Stromal cell of bone marrow (primary cell): ENCODE measurements around the gene NFKBIZ.
"Not testable (repeated sequence)": the region's sequence is repeated elsewhere in the genome, so short reads cannot be mapped to it uniquely, and the experiment has no call there.

Source experiments
- DNase-seq: peaks from one replicate; pipeline ENCODE4 v3.0.0-alpha.2; 2012; ENCODE audit warnings: low read depth

The NFKBIZ gene

GRCh38 chr3:101851072-101851770 lies 1.9 kb downstream of the NFKBIZ start:
- DNase-seq = no peak

- no peak for DNase-seq
Observed at GRCh38 chr3:101851850-101852714, 2.8 kb downstream of the NFKBIZ start.

DNA sequence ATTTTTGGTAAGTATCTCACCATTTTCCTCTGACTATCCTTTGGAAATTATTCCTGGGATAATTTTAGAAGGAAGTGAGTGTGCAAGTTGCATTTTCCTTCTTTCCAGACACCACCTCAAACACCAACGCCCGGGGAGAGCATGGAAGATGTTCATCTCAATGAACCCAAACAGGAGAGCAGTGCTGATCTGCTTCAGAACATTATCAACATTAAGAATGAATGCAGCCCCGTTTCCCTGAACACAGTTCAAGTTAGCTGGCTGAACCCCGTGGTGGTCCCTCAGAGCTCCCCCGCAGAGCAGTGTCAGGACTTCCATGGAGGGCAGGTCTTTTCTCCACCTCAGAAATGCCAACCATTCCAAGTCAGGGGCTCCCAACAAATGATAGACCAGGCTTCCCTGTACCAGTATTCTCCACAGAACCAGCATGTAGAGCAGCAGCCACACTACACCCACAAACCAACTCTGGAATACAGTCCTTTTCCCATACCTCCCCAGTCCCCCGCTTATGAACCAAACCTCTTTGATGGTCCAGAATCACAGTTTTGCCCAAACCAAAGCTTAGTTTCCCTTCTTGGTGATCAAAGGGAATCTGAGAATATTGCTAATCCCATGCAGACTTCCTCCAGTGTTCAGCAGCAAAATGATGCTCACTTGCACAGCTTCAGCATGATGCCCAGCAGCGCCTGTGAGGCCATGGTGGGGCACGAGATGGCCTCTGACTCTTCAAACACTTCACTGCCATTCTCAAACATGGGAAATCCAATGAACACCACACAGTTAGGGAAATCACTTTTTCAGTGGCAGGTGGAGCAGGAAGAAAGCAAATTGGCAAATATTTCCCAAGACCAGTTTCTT lies 3.9 kb downstream of the NFKBIZ start:
- DNase-seq = no peak

DNA sequence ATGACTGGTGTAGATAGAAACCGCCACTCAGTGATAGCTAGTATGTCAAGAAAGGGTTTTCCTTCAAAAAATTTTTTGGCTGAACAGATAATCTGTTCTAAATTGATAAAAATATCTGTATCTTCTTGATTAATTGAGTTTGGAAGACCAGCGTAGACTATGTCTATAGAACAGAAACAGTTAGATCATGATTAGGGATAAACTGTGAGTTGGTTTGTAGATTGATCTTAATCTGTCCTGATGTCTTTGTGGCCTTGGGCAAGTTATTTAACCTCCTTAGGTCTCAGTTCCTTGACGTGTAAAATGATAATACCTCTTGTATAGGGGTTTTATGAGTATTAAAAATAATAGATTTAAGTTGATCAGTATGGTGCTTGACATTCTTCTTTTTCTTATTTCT lies 4.7 kb downstream of the NFKBIZ start:
- no peak for DNase-seq

DNA sequence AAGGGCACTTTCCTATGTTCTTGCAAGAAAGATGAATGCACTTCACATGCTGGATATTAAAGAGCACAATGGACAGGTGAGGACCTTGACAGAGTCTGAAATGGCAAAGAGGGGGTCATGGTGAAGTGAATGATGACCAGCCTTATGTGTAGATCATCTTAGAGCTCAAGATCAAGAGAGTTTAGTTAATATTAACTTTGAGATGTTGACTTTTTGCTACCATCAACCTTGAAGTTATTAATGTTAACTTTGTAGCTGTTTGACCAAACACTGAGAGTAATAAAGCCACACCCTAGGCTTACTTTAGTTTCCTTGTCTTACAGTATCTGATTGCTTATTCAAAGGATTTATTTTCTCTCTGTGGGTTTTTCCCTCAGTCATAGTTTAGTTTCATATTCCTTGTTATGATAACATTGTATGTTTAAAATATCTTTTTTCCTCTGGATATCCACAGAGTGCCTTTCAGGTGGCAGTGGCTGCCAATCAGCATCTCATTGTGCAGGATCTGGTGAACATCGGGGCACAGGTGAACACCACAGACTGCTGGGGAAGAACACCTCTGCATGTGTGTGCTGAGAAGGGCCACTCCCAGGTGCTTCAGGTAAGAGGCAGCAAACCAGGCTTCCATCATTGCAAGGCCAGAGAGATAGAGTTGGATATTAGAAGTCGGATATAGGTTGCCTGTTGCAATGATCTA lies 5.4 kb downstream of the NFKBIZ start:
- no peak for DNase-seq

- no peak for DNase-seq
Observed at GRCh38 chr3:101857301-101857741, 8.0 kb downstream of the NFKBIZ start.

GRCh38 chr3:101858464-101859030 lies 9.2 kb downstream of the NFKBIZ start:
- DNase-seq = no peak

GRCh38 chr3:101859882-101860448 lies 10.7 kb downstream of the NFKBIZ start:
- DNase-seq = no peak

GRCh38 chr3:101861212-101861788 lies 12.0 kb downstream of the NFKBIZ start:
- no peak for DNase-seq

DNA sequence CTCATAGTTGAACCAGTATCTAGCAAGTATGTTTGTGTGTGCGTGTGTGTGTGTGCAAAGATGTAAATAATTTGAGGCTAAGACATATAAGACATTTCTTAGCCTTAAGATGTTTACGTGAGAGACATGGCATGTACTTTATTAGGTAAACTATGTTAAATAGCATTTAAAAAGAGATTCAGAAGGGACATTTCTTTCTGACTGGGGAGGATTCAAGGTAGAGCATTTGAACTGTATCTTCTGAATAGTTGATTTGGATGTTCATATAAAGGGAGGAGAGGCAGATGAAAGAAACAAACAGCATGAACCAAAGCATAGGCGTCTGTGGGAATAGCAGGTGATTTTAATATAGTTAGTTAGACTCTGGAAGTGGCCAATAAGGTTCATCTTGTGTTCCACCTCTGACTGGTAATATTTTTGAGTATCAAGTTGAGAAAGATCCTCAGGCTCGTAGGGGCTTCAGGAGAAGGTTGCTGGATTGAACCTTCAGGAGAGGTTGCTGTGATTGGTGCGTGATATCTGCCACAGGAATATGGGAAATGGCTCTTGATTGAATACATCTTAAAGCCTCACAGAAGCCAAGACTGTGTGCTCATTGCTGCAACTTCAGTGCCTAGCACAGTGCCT lies 12.6 kb downstream of the NFKBIZ start:
- DNase-seq = no peak

GRCh38 chr3:101862416-101863165 lies 13.3 kb downstream of the NFKBIZ start:
- DNase-seq = no peak

DNA sequence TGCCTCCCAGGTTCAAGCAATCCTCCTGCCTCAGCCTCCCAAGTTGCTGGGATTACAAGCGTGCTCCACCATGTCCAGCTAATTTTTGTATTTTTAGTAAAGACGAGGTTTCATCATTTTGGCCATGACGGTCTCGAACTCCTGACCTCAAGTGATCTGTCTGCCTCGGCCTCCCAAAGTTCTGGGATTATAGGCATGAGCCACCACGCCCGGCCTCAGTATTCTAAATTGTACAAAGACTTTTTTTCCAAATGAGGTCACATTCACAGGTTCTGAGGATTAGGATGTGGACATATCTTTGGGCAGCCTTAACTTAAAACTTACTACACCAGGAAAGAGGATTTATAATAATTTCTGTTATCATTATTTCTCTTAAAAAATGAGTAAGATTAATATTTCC lies 15.6 kb downstream of the NFKBIZ start:
- DNase-seq = not testable (repeated sequence)

GRCh38 chr3:101865751-101866509 lies 16.6 kb downstream of the NFKBIZ start:
- no peak for DNase-seq

DNA sequence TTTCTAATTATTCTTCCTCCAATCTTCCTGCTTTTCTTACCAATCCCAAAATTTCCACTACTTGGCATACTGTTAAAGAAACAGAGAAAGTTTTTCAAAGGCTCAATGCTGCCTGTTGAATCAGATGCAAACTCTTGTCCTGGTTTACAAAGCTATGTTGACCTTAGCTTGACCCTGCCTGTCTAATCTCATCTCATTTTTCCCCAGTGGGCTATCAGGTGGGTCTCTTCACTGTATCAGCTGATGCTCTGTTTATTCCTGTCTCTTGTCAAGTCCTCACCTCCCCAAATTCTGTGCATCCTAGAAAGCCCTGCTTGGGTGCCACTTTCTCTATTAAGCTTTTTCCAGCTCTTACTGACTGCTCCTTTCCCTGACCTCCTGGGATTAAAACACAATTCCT lies 18.2 kb downstream of the NFKBIZ start:
- no peak for DNase-seq

- DNase-seq = no peak
Observed at GRCh38 chr3:101867996-101868395, 18.7 kb downstream of the NFKBIZ start.

DNA sequence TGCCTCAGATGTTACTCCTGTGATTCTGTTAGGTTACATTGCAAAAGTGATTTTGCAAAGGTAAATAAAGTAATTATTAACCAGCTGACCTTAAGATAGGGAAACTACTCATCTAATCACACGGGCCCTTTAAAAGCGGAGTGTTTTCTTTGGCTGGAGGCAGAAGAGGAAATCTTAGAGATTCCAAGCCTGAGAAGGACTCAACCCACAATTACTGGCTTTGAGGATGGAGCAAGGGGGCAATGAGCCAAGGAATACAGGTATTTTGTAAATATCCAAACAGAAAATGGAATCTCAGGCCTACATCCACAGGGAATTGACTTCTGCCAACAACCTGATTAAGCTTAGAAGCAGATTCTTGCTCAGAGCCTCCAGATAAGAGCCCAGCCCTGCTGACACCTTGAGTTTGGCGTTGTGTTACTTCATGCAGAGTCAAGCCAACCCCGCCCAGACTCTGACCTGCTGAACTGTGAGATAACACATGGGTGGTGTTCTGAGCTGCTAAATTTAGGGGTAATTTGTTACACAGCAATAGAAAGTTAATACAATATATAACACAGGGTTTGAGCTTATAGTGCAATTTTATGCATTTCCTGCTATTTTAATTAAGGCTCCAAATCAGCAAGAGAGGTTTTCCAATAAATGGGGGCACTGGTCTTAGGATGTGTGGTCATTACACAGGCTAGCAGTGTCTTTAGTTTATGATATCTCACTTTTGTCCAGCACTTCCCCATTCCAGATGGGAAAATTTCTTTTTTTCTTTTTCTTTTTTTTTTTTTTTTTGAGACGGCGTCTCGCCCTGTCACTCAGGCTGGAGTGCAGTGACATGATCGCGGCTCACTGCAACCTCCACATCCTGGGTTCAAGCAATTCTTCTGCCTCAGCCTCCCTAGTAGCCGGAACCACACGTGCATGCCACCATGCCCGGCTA lies 19.5 kb downstream of the NFKBIZ start:
- no peak for DNase-seq

- no peak for DNase-seq
Observed at GRCh38 chr3:101870138-101870537, 20.8 kb downstream of the NFKBIZ start.

GRCh38 chr3:101873619-101874018 lies 24.3 kb downstream of the NFKBIZ start:
- DNase-seq = no peak
